Measurements from ENCODE around the gene BAIAP2. TPM values are rescaled to one million over a fixed set of nuclear protein-coding genes. Genes with fewer than 3 reads are reported as not detected.

BAIAP2 gene
- total RNA-seq, 1 experiment from 2014 or later, result 67.0 TPM

DNA sequence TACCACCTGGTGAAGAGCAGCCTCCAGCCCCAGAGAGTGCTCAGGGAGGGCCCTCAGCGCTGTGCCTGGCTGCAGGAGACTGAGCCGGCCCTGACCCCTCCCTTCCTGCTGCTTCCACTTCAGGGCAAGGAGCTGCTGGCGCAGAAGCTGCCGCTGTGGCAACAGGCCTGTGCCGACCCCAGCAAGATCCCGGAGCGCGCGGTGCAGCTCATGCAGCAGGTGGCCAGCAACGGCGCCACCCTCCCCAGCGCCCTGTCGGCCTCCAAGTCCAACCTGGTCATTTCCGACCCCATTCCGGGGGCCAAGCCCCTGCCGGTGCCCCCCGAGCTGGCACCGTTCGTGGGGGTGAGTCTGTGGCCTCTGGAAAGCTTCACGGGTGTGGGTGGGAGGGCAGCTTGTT lies 68.4 kb downstream of the BAIAP2 start:
- no peak for DNase-seq (ENCODE audit: unreplicated experiment)
- peaks cover 26% of the 10 kb centered on the region for H3K36me3 Mint-ChIP-seq (ENCODE audit: insufficient read depth, unreplicated experiment)
- BruUV-seq (replicated peaks), result no TSS peak
- no peaks in the 10 kb centered on the region for H3K4me1 Mint-ChIP-seq (ENCODE audit: insufficient read depth, unreplicated experiment)
- H3K27me3 Mint-ChIP-seq (ENCODE audit: insufficient read depth, unreplicated experiment), result no peaks in the 10 kb centered on the region
- no peak overlapping the region for H3K4me3 Mint-ChIP-seq (ENCODE audit: unreplicated experiment)
- TF ChIP-seq, protein P1, sequence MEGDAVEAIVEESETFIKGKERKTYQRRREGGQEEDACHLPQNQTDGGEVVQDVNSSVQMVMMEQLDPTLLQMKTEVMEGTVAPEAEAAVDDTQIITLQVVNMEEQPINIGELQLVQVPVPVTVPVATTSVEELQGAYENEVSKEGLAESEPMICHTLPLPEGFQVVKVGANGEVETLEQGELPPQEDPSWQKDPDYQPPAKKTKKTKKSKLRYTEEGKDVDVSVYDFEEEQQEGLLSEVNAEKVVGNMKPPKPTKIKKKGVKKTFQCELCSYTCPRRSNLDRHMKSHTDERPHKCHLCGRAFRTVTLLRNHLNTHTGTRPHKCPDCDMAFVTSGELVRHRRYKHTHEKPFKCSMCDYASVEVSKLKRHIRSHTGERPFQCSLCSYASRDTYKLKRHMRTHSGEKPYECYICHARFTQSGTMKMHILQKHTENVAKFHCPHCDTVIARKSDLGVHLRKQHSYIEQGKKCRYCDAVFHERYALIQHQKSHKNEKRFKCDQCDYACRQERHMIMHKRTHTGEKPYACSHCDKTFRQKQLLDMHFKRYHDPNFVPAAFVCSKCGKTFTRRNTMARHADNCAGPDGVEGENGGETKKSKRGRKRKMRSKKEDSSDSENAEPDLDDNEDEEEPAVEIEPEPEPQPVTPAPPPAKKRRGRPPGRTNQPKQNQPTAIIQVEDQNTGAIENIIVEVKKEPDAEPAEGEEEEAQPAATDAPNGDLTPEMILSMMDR (IDR thresholded peaks at IDR 0.05; ENCODE audit: unreplicated experiment), result no peak
- CTCF ChIA-PET, result interaction anchor here (1.0 to 2.0 kb wide), 3 partner anchors 11 to 80 kb away, joined by 4 to 7 read pairs (median 4); no protein-coding TSS in a partner anchor
- H3K9me3 Mint-ChIP-seq (ENCODE audit: unreplicated experiment), result no peaks in the 10 kb centered on the region
- POLR2A ChIA-PET, result interaction anchor here (1.0 to 1.4 kb wide), 2 partner anchors 67 to 101 kb away, joined by 3 to 4 read pairs; no protein-coding TSS in a partner anchor
- intact Hi-C loops (cut with micrococcal nuclease), result loop anchor here (10.0 kb wide), 1 partner anchor 119 kb away; no protein-coding TSS in a partner anchor
- H3K27ac Mint-ChIP-seq (ENCODE audit: low read depth, unreplicated experiment), result no peak overlapping the region

DNA sequence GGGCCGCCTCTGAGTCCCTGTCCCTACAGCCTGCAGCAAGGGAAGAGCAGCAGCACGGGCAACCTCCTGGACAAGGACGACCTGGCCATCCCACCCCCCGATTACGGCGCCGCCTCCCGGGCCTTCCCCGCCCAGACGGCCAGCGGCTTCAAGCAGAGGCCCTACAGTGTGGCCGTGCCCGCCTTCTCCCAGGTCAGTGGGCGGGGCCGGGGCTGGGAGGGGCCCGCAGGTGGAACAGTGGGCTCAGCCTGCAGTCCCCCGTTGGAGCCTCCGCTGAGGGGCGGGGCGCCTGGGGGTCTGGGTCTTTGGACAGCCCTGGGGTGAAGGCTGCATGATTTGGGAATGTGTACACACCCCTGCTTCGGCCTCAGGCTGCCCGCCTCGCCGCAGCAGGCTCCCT lies 71.8 kb downstream of the BAIAP2 start:
- POLR2A ChIA-PET, result interaction anchor here (0.6 kb wide), 1 partner anchor 11 kb away, joined by 3 read pairs; no protein-coding TSS in a partner anchor
- H3K36me3 Mint-ChIP-seq (ENCODE audit: insufficient read depth, unreplicated experiment), result peaks cover 39% of the 10 kb centered on the region
- no peaks in the 10 kb centered on the region for H3K4me1 Mint-ChIP-seq (ENCODE audit: insufficient read depth, unreplicated experiment)
- no TSS peak for BruUV-seq (replicated peaks)
- CTCF ChIA-PET, result no interaction called here
- TF ChIP-seq, protein P1 (IDR thresholded peaks at IDR 0.05; ENCODE audit: unreplicated experiment), result no peak
- intact Hi-C loops (cut with micrococcal nuclease), result loop anchor here (10.0 kb wide), 1 partner anchor 122 kb away; no protein-coding TSS in a partner anchor
- H3K27me3 Mint-ChIP-seq (ENCODE audit: insufficient read depth, unreplicated experiment), result no peaks in the 10 kb centered on the region
- no peak overlapping the region for H3K4me3 Mint-ChIP-seq (ENCODE audit: unreplicated experiment)
- DNase-seq (ENCODE audit: unreplicated experiment), result no peak
- no peaks in the 10 kb centered on the region for H3K9me3 Mint-ChIP-seq (ENCODE audit: unreplicated experiment)
- no peak overlapping the region for H3K27ac Mint-ChIP-seq (ENCODE audit: low read depth, unreplicated experiment)

DNA sequence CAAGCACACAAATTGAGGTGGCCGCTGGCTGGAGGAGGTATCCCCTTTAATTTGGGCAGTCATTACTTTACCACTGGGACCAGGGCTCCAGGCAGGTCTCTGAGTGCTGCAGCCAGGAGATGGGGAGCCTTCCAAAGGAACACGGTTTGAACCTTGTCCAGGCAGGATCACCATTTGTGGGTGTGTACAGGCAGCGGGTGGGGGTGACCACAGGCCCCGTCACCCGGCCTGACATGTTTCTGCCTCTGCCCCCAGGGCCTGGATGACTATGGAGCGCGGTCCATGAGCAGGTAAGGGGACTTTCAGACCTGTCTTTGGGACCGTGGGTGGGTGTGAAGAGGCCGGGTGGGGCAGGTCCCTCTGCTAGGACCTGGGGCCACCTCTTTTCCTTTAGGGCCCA lies 73.3 kb downstream of the BAIAP2 start:
- Mint-ChIP-seq H3K36me3 (ENCODE audit: insufficient read depth, unreplicated experiment) (peaks cover 45% of the 10 kb centered on the region), H3K27ac (ENCODE audit: low read depth, unreplicated experiment) (no peak overlapping the region), H3K4me1 (ENCODE audit: insufficient read depth, unreplicated experiment) (no peaks in the 10 kb centered on the region), H3K9me3 (ENCODE audit: unreplicated experiment) (no peaks in the 10 kb centered on the region), H3K4me3 (ENCODE audit: unreplicated experiment) (no peak overlapping the region), H3K27me3 (ENCODE audit: insufficient read depth, unreplicated experiment) (no peaks in the 10 kb centered on the region)
- POLR2A ChIA-PET, result interaction anchor here (1.3 kb wide), 1 partner anchor 10 kb away, joined by 6 read pairs; no protein-coding TSS in a partner anchor
- no peak for DNase-seq (ENCODE audit: unreplicated experiment)
- CTCF ChIA-PET, result no interaction called here
- TF ChIP-seq, protein P1 (IDR thresholded peaks at IDR 0.05; ENCODE audit: unreplicated experiment), result no peak
- no TSS peak for BruUV-seq (replicated peaks)
- intact Hi-C loops (cut with micrococcal nuclease), result loop anchor here (10.0 kb wide), 1 partner anchor 123 kb away; no protein-coding TSS in a partner anchor

DNA sequence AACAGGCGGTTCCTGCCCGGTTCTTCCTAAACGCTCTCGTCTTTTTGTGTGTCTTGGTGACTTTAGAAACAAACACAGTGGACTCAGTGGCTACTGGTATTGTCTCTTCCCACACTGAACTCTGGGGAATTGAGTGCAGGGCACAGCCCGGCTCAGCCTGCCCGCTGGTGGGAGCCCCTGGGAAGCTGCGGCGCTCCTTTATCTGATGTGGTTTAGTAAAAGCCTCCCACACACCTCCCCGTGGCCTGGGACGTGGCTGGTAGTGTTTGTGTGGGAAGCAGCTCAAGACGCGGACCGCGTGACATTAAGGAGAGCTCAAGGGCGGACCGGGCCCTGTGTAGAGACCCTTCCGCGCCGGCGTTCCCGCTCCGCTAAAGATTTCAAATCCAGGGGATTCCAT lies 75.0 kb downstream of the BAIAP2 start:
- peaks cover 4% of the 10 kb centered on the region for H3K4me1 Mint-ChIP-seq (ENCODE audit: insufficient read depth, unreplicated experiment)
- no peak overlapping the region for H3K27ac Mint-ChIP-seq (ENCODE audit: low read depth, unreplicated experiment)
- CTCF ChIA-PET, result no interaction called here
- no TSS peak for BruUV-seq (replicated peaks)
- H3K9me3 Mint-ChIP-seq (ENCODE audit: unreplicated experiment), result no peaks in the 10 kb centered on the region
- TF ChIP-seq, protein P1 (IDR thresholded peaks at IDR 0.05; ENCODE audit: unreplicated experiment), result no peak
- H3K36me3 Mint-ChIP-seq (ENCODE audit: insufficient read depth, unreplicated experiment), result peaks cover 52% of the 10 kb centered on the region
- intact Hi-C loops (cut with micrococcal nuclease), result loop anchor here (10.0 kb wide), 1 partner anchor 125 kb away; no protein-coding TSS in a partner anchor
- no peaks in the 10 kb centered on the region for H3K27me3 Mint-ChIP-seq (ENCODE audit: insufficient read depth, unreplicated experiment)
- DNase-seq (ENCODE audit: unreplicated experiment), result no peak
- no peak overlapping the region for H3K4me3 Mint-ChIP-seq (ENCODE audit: unreplicated experiment)
- POLR2A ChIA-PET, result no interaction called here

Measured in MCF 10A (cell line).